CD4-positive, alpha-beta T cell treated with Interleukin-15 for 1 hour (primary cell): ENCODE measurements around the gene SPIN2A.
"Not testable (repeated sequence)": the region's sequence is repeated elsewhere in the genome, so short reads cannot be mapped to it uniquely, and the experiment has no call there.

Experiments used
- DNase-seq: peaks from one replicate; pipeline ENCODE4 v3.0.0-alpha.2; 2020

Gene SPIN2A

GRCh38 chrX:57137073-57137472 is at the start of gene SPIN2A:
Gene SPIN2A (minus strand): TSS chrX:57137397. CDS start chrX:57136597, 800 bp downstream.
- DNase-seq: not testable (repeated sequence)

- DNase-seq: no peak
Measured at GRCh38 chrX:57178605-57179004, 41.4 kb upstream of the SPIN2A start.

- DNase-seq: no peak
Measured at GRCh38 chrX:57177070-57177469, 39.9 kb upstream of the SPIN2A start.

- DNase-seq: no peak
Measured at GRCh38 chrX:57172544-57172943, 35.3 kb upstream of the SPIN2A start.

- no peak for DNase-seq
Measured at GRCh38 chrX:57156397-57157049, 19.3 kb upstream of the SPIN2A start.

GRCh38 chrX:57155171-57155570 is 18.0 kb upstream of the SPIN2A start:
- no peak for DNase-seq

- not testable (repeated sequence) for DNase-seq
Measured at GRCh38 chrX:57152222-57152621, 15.0 kb upstream of the SPIN2A start.

GRCh38 chrX:57138674-57139073 is 1.5 kb upstream of the SPIN2A start:
- no peak for DNase-seq

GRCh38 chrX:57137501-57137900 is 304 bp upstream of the SPIN2A start:
- no peak for DNase-seq

- DNase-seq: not testable (repeated sequence)
Measured at GRCh38 chrX:57136589-57136988, 608 bp downstream of the SPIN2A start.

GRCh38 chrX:57135287-57135686 is 1.9 kb downstream of the SPIN2A start:
- no peak for DNase-seq

GRCh38 chrX:57134702-57135101 is 2.5 kb downstream of the SPIN2A start:
- DNase-seq: no peak

- DNase-seq: no peak
Measured at GRCh38 chrX:57133706-57134105, 3.5 kb downstream of the SPIN2A start.

- not testable (repeated sequence) for DNase-seq
Measured at GRCh38 chrX:57133284-57133683, 3.9 kb downstream of the SPIN2A start.

GRCh38 chrX:57132046-57132445 is 5.2 kb downstream of the SPIN2A start:
- DNase-seq: no peak

GRCh38 chrX:57121816-57122215 is 15.4 kb downstream of the SPIN2A start:
- DNase-seq: no peak

GRCh38 chrX:57121162-57121755 is 15.9 kb downstream of the SPIN2A start, which contains the start of gene SPIN2B:
Gene SPIN2B (minus strand): TSS chrX:57121548.
- DNase-seq: peak; percentile 76

GRCh38 chrX:57120619-57121161 is 16.5 kb downstream of the SPIN2A start:
- not testable (repeated sequence) for DNase-seq

- no peak for DNase-seq
Measured at GRCh38 chrX:57119416-57119815, 17.8 kb downstream of the SPIN2A start.

GRCh38 chrX:57117566-57117965 is 19.6 kb downstream of the SPIN2A start:
- DNase-seq: not testable (repeated sequence)

GRCh38 chrX:57104921-57105398 is 32.2 kb downstream of the SPIN2A start:
- no peak for DNase-seq

- no peak for DNase-seq
Measured at GRCh38 chrX:57104406-57104805, 32.8 kb downstream of the SPIN2A start.

- no peak for DNase-seq
Measured at GRCh38 chrX:57103489-57103888, 33.7 kb downstream of the SPIN2A start.

GRCh38 chrX:57102918-57103317 is 34.3 kb downstream of the SPIN2A start:
- not testable (repeated sequence) for DNase-seq
